GM12891 (cell line): ENCODE results near the gene FMOD.

ENCODE experiments used
- DNase-seq: peaks from one replicate; pipeline ENCODE4 v3.0.0; 2011; ENCODE audit warnings: low spot score; ENCODE audit not compliant: insufficient read length
- FAIRE-seq: peaks from 2 replicates; lab custom pipeline; 2011; peaks lifted over from hg19 to GRCh38; lab: Jason Lieb, UNC
- PAX5 ChIP-seq: IDR thresholded peaks from 2 replicates; pipeline ENCODE4 v1.6.1; 2011; ENCODE audit warnings: low read length, moderate library complexity, mild to moderate bottlenecking; ENCODE audit not compliant: insufficient read depth, severe bottlenecking
- POLR2A ChIP-seq: IDR thresholded peaks from 2 replicates; pipeline ENCODE4 v1.6.1; 2011; ENCODE audit warnings: low read depth, low read length, control low read depth
- POLR2AphosphoS5 ChIP-seq: IDR thresholded peaks from 2 replicates; pipeline ENCODE4 v1.6.1; 2011; ENCODE audit warnings: low read depth, low read length, control low read depth
- POU2F2 ChIP-seq: IDR thresholded peaks from 2 replicates; pipeline ENCODE4 v1.6.1; 2011; ENCODE audit warnings: low read depth, mild to moderate bottlenecking, control low read depth, low read length, moderate library complexity
- SPI1 ChIP-seq: IDR thresholded peaks from 2 replicates; pipeline ENCODE4 v1.6.1; 2011; ENCODE audit warnings: low read depth, low read length, control low read depth
- TAF1 ChIP-seq: IDR thresholded peaks from 2 replicates; pipeline ENCODE4 v1.6.1; 2011; ENCODE audit warnings: low read depth, low read length, control low read depth

FMOD gene

GRCh38 chr1:203343956-203344754 lies 6.8 kb downstream of the FMOD start:
- DNase-seq (no peak), FAIRE-seq (no peak)
- TF ChIP-seq SPI1 (no peak), POU2F2 (no peak), TAF1 (no peak), PAX5 (no peak), POLR2AphosphoS5 (no peak), POLR2A (no peak)

GRCh38 chr1:203342192-203342940 lies 8.6 kb downstream of the FMOD start:
- peak; percentile 16 for FAIRE-seq
- no peak for TF ChIP-seq PAX5
- no peak for TF ChIP-seq TAF1
- TF ChIP-seq POU2F2 = no peak
- TF ChIP-seq POLR2AphosphoS5 = no peak
- TF ChIP-seq POLR2A = no peak
- no peak for TF ChIP-seq SPI1

GRCh38 chr1:203340112-203340790 lies 10.7 kb downstream of the FMOD start:
- TF ChIP-seq TAF1 (no peak), PAX5 (peak; percentile 20), SPI1 (no peak)
- FAIRE-seq (peak; percentile 70), DNase-seq (peak; percentile 72)

More at GRCh38 chr1:203342192-203342940, 8.6 kb downstream of the FMOD start:
- peak; percentile 52 for DNase-seq

- FAIRE-seq (peak; percentile 82), DNase-seq (peak; percentile 73)
- TF ChIP-seq SPI1 (peak; percentile 24; the same call in 1 of the 2 replicates), TAF1 (no peak), POLR2AphosphoS5 (no peak), POU2F2 (no peak)
Measured at GRCh38 chr1:203338335-203339036, 12.4 kb downstream of the FMOD start.

- DNase-seq (no peak), FAIRE-seq (peak; percentile 23)
- TF ChIP-seq SPI1 = no peak
- no peak for TF ChIP-seq POLR2AphosphoS5
- TF ChIP-seq POU2F2 = no peak
- no peak for TF ChIP-seq POLR2A
- no peak for TF ChIP-seq TAF1
- no peak for TF ChIP-seq PAX5
Measured at GRCh38 chr1:203336097-203336496, 14.8 kb downstream of the FMOD start.

DNA sequence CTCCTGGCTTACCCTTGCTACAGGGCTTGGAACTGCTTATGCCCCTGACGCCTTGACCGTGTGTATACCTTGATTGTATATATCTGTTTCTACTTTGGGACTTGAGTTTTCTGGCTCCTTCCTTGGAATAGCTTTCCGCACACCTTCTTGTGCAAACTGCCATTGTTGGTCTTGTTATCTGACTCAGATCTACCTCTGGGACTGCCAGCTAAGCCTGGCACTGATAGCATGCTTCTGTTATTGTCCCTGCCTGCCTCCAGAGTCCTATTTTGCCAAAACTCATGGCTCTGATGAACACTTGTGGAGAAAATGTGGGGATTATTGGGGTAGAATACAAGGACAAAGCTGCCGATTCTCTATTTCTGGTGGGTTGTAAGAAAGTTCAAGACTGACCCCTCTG lies 15.4 kb downstream of the FMOD start:
- FAIRE-seq (no peak), DNase-seq (no peak)
- TF ChIP-seq POLR2AphosphoS5 = no peak
- no peak for TF ChIP-seq SPI1
- TF ChIP-seq POU2F2 = no peak
- TF ChIP-seq POLR2A = no peak
- TF ChIP-seq PAX5 = no peak
- no peak for TF ChIP-seq TAF1

GRCh38 chr1:203331224-203331623 lies 19.7 kb downstream of the FMOD start:
- no peak for TF ChIP-seq PAX5
- no peak for TF ChIP-seq SPI1
- no peak for TF ChIP-seq POU2F2
- no peak for TF ChIP-seq POLR2A
- TF ChIP-seq POLR2AphosphoS5 = no peak
- TF ChIP-seq TAF1 = no peak
- DNase-seq = no peak
- FAIRE-seq = no peak

DNA sequence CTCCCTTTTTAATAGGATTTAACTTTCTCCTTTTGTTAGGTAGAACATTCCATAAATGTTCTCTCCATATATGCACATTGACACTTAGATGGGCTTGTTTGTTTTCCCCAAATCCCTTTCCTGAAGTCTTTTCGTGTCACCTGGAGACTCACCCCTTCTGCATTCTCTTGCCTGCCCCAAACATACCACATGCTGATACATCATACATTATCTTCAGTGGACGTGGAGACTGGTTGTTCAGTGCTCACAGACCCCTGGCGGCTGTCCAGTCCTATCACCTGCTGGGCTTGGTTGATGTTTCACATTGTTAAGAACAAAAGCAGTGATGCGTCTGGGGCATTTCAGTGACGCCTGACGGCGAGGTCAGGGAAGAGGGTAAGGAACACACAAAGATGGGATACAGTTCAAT lies 22.2 kb downstream of the FMOD start:
- FAIRE-seq (no peak), DNase-seq (no peak)
- TF ChIP-seq POU2F2 = no peak
- no peak for TF ChIP-seq PAX5
